Activated T-helper 1 cell treated with Interleukin-2 at 50 U/mL for 16 hours (primary cell): ENCODE results near the gene RPAP2.

Experiments used
- DNase-seq: peaks from one replicate; pipeline ENCODE4 v3.0.0-alpha.2; 2020; ENCODE audit warnings: low read depth

Gene RPAP2

GRCh38 chr1:92447033-92447681 is 148.3 kb downstream of the RPAP2 start:
- no peak for DNase-seq

DNA sequence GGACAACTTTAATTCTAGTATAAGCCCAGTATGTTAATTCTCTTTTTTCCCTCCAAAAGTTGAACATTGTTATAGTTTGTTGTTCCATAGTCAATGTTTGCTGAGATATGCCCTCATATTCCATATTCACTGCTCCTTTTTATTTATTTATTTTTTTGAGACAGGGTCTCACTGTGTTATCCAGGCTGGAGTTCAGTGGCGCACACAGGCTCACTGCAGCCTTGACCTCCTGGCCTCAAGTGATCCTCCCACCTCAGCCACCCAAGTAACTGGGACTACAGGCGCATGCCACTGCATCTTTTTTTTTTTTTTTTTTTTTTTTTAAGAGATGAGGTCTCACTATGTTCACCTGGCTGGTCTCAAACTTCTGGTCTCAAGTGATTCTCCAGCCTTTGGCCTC is 149.1 kb downstream of the RPAP2 start:
- DNase-seq = no peak
